HepG2 (cell line): ENCODE measurements around the gene ERV3-1.

ENCODE experiments used
- CBFB ChIP-seq: sonication (generic); formaldehyde crosslinking; IDR thresholded peaks from 2 replicates; pipeline ENCODE4 v1.4.0; 2020; ENCODE audit warnings: missing genetic modification reagents
- CTCF ChIP-seq: sonication (generic); formaldehyde crosslinking; IDR thresholded peaks from 2 replicates; pipeline ENCODE4 v1.5.0; 2020; ENCODE audit warnings: mild to moderate bottlenecking, missing genetic modification reagents, moderate library complexity
- EP300 ChIP-seq, 3 experiments: sonication (generic) in 1 of 3; formaldehyde crosslinking in 1 of 3; IDR thresholded peaks; 2 replicates each; pipeline versions ENCODE4 v1.5.1 to v1.6.1; 2011 to 2020; ENCODE audit warnings: low read depth in 2 of 3, low read length in 2 of 3, borderline replicate concordance in 1 of 3, improper control_type of control experiment in 1 of 3, mild to moderate bottlenecking in 1 of 3, missing genetic modification reagents in 1 of 3, moderate library complexity in 1 of 3
- HNRNPL ChIP-seq: fragments of 200-400 bp; formaldehyde crosslinking; IDR thresholded peaks from 2 replicates; pipeline ENCODE4 v1.6.1; 2017; ENCODE audit warnings: mild to moderate bottlenecking, low read depth, low read length
- SMC3 ChIP-seq: IDR thresholded peaks from 2 replicates; pipeline ENCODE4 v1.6.1; 2011; ENCODE audit warnings: low read length, improper control_type of control experiment
- ZBTB7A ChIP-seq: sonication (generic); formaldehyde crosslinking; IDR thresholded peaks from 2 replicates; pipeline ENCODE4 v1.8.0; 2022; ENCODE audit warnings: mild to moderate bottlenecking, missing genetic modification reagents

- TF ChIP-seq SMC3 = no peak
- TF ChIP-seq ZBTB7A = no peak
- TF ChIP-seq CTCF (CRISPR knock-in tag) = no peak
- TF ChIP-seq EP300 (IDR thresholded peaks at IDR 0.05; ENCODE audit: low read depth in 2 of 2, low read length in 2 of 2) = no peak
- TF ChIP-seq EP300 (CRISPR knock-in tag; IDR thresholded peaks at IDR 0.05; ENCODE audit: borderline replicate concordance) = no peak
- no peak for TF ChIP-seq CBFB (CRISPR knock-in tag)
- no peak for TF ChIP-seq HNRNPL
Measured at GRCh38 chr7:65037740-65038688, 31.5 kb upstream of the ERV3-1 start.
